Liver (tissue), 9 donors: ENCODE data around the gene PLSCR3. TPM values are rescaled to one million over a fixed set of nuclear protein-coding genes. Genes with fewer than 3 reads are reported as not detected.
"Not testable (repeated sequence)": the region's sequence is repeated elsewhere in the genome, so short reads cannot be mapped to it uniquely, and the experiment has no call there.

Experiments used
- DNase-seq: peaks from one replicate; pipeline ENCODE4 v3.0.0-alpha.2; 2017; ENCODE audit warnings: low spot score
- H3K27ac ChIP-seq, 2 donors: one replicate each; pipeline ENCODE4 v1.7.0; 2013; ENCODE audit warnings: inconsistent platforms in 2 of 2, low read length in 2 of 2, control low read depth in 1 of 2, low read depth in 1 of 2, mild to moderate bottlenecking in 1 of 2
- H3K27me3 ChIP-seq, 4 donors: one replicate each; pipeline versions ENCODE4 v1.6.1 to v1.7.0; 2013; ENCODE audit warnings: low read length in 3 of 4, inconsistent platforms in 1 of 4, mild to moderate bottlenecking in 1 of 4, moderate library complexity in 1 of 4; ENCODE audit not compliant: control insufficient read depth in 4 of 4, insufficient read depth in 4 of 4
- H3K36me3 ChIP-seq, 4 donors: one replicate each; pipeline versions ENCODE4 v1.6.1 to v1.7.0; 2013; ENCODE audit warnings: low read length in 3 of 4, mild to moderate bottlenecking in 3 of 4, low read depth in 1 of 4, moderate library complexity in 1 of 4; ENCODE audit not compliant: control insufficient read depth in 4 of 4, insufficient read depth in 3 of 4
- H3K4me1 ChIP-seq, 4 donors: one replicate each; pipeline versions ENCODE4 v1.6.1 to v1.7.0; 2013; ENCODE audit warnings: low read length in 3 of 4, mild to moderate bottlenecking in 3 of 4, moderate library complexity in 1 of 4; ENCODE audit not compliant: control insufficient read depth in 4 of 4, insufficient read depth in 4 of 4
- H3K4me3 ChIP-seq, 3 donors: one replicate each; pipeline versions ENCODE4 v1.6.1 to v1.7.0; 2013; ENCODE audit warnings: low read length in 3 of 3, control low read depth in 1 of 3, low read depth in 1 of 3, mild to moderate bottlenecking in 1 of 3
- H3K9ac ChIP-seq, 2 donors: one replicate each; pipeline ENCODE4 v1.7.0; 2013; ENCODE audit warnings: low read length in 2 of 2, mild to moderate bottlenecking in 2 of 2, moderate library complexity in 2 of 2, control low read depth in 1 of 2, low read depth in 1 of 2
- H3K9me3 ChIP-seq, 4 donors: one replicate each; pipeline versions ENCODE4 v1.6.1 to v1.7.0; 2013; ENCODE audit warnings: low read length in 3 of 4; ENCODE audit not compliant: control insufficient read depth in 4 of 4
- EGR1 ChIP-seq, 2 donors: IDR thresholded peaks; 2 replicates each; pipeline ENCODE4 v1.6.1; 2016 to 2018; ENCODE audit warnings: antibody characterized with exemption in 2 of 2, low read depth in 2 of 2
- FOXA1 ChIP-seq: IDR thresholded peaks from 2 replicates; pipeline ENCODE4 v1.6.1; 2016; ENCODE audit warnings: antibody characterized with exemption
- FOXA2 ChIP-seq: IDR thresholded peaks from 2 replicates; pipeline ENCODE4 v1.6.1; 2016; ENCODE audit warnings: antibody characterized with exemption
- HNF4G ChIP-seq: IDR thresholded peaks from 2 replicates; pipeline ENCODE4 v1.6.1; 2016; ENCODE audit warnings: antibody characterized with exemption
- JUND ChIP-seq, 2 donors: IDR thresholded peaks; 2 replicates each; pipeline ENCODE4 v1.6.1; 2016; ENCODE audit warnings: antibody characterized with exemption in 2 of 2
- YY1 ChIP-seq: IDR thresholded peaks from 2 replicates; pipeline ENCODE4 v1.6.1; 2016; ENCODE audit warnings: antibody characterized with exemption, mild to moderate bottlenecking
- WGBS: extraction: QIAGEN DNeasy Blood & Tissue Kit; methylation state at CpG from one replicate; pipeline ENCODE4 v1.1.7; 2013; 5-methylcytosine and 5-hydroxymethylcytosine counted together
- polyA plus RNA-seq, 2 donors: library from polyadenylated mRNA; stranded (reverse) in 1 of 2; unstranded in 1 of 2; fragments of 200-250 nt in 1 of 2; fragments of >200 nt in 1 of 2; fragmentation: Nextera tagmentation in 1 of 2; extraction: Ambion mirVana in 1 of 2; gene quantifications; one replicate each; pipeline versions ENCODE4 v1.2.1 to v1.2.3, GENCODE V29; 2013 to 2015
- total RNA-seq, 2 donors: library from RNA; depleted of rRNA; stranded (reverse); fragments of >200 nt; gene quantifications; one replicate each; pipeline ENCODE4 v1.2.3, GENCODE V29; 2014
- TF ChIP-seq, protein P1 (sequence below): IDR thresholded peaks from 2 replicates; pipeline ENCODE4 v1.6.1; 2016; ENCODE audit warnings: antibody characterized with exemption, mild to moderate bottlenecking
- TF ChIP-seq, protein P2 (sequence below): IDR thresholded peaks from 2 replicates; pipeline ENCODE4 v1.6.1; 2016; ENCODE audit warnings: antibody characterized with exemption
- donor health status: healthy.
- donor health status: healthy.
- donor health status: healthy.
- donor health status: healthy.
- donor health status: healthy.

Gene PLSCR3
- total and polyA plus RNA-seq, 4 donors, result 2.8 to 10.9 (median 4.1) TPM

DNA sequence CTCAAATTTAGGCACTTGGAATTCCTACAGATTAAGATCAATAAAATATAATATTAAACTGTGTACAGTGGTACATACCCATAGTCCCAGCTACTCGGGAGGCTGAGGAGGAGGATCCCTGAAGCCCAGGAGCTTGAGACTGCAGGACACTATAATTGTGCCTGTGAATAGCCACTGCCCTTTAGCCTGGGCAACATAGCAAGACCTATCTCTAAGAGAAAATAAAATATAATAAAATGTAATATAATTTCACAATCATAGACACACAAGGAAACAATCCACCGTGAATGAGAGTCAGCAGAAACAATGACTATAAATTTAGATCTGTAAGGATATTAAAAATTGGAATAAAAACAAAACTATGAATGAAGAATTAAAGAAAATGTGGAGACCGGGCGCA, 23.5 kb downstream of the PLSCR3 start:
- no peaks in the 10 kb centered on the region for H3K36me3 ChIP-seq
- no peak overlapping the region for H3K27ac ChIP-seq
- WGBS, result 85% methylated on average over 4 of the region's 4 CpGs
- H3K9me3 ChIP-seq, result no peaks in the 10 kb centered on the region
- no peak for TF ChIP-seq JUND (IDR thresholded peaks at IDR 0.05)
- TF ChIP-seq YY1, result no peak
- TF ChIP-seq EGR1 (IDR thresholded peaks at IDR 0.05; ENCODE audit: low read depth in 2 of 2), result no peak
- no peak for DNase-seq
- no peak overlapping the region for H3K4me3 ChIP-seq
- no peaks in the 10 kb centered on the region for H3K27me3 ChIP-seq
- H3K4me1 ChIP-seq, result no peaks in the 10 kb centered on the region
- H3K9ac ChIP-seq, result no peak overlapping the region

DNA sequence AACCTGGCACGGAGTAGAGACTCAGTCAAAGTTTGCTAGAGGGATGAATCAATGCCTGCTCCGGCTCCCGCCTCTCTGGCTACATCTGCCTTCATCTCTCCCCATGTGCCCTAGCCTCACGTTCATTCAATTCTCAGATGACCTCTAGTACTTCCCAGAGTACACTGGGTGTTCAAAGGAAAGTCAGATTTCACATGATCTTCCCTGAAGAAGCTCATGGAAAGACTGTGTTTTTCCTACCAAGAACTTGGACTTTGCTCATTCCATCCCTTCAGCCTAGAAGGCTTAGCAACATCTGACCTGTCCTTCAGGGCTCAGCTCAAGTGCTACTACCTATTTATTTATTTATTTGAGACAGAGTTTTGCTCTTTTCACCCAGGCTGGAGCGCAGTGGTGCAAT, 24.5 kb downstream of the PLSCR3 start:
- TF ChIP-seq HNF4G (no peak), FOXA2 (no peak), JUND (IDR thresholded peaks at IDR 0.05) (no peak)
- TF ChIP-seq, protein P1, sequence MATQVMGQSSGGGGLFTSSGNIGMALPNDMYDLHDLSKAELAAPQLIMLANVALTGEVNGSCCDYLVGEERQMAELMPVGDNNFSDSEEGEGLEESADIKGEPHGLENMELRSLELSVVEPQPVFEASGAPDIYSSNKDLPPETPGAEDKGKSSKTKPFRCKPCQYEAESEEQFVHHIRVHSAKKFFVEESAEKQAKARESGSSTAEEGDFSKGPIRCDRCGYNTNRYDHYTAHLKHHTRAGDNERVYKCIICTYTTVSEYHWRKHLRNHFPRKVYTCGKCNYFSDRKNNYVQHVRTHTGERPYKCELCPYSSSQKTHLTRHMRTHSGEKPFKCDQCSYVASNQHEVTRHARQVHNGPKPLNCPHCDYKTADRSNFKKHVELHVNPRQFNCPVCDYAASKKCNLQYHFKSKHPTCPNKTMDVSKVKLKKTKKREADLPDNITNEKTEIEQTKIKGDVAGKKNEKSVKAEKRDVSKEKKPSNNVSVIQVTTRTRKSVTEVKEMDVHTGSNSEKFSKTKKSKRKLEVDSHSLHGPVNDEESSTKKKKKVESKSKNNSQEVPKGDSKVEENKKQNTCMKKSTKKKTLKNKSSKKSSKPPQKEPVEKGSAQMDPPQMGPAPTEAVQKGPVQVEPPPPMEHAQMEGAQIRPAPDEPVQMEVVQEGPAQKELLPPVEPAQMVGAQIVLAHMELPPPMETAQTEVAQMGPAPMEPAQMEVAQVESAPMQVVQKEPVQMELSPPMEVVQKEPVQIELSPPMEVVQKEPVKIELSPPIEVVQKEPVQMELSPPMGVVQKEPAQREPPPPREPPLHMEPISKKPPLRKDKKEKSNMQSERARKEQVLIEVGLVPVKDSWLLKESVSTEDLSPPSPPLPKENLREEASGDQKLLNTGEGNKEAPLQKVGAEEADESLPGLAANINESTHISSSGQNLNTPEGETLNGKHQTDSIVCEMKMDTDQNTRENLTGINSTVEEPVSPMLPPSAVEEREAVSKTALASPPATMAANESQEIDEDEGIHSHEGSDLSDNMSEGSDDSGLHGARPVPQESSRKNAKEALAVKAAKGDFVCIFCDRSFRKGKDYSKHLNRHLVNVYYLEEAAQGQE, result no peak
- Histone ChIP-seq H3K9me3 (no peaks in the 10 kb centered on the region), H3K36me3 (no peaks in the 10 kb centered on the region), H3K27ac (no peak overlapping the region), H3K27me3 (no peaks in the 10 kb centered on the region), H3K4me3 (no peak overlapping the region), H3K9ac (no peak overlapping the region), H3K4me1 (no peaks in the 10 kb centered on the region)
- DNase-seq, result no peak
- WGBS, result 69% methylated on average over 5 of the region's 5 CpGs

DNA sequence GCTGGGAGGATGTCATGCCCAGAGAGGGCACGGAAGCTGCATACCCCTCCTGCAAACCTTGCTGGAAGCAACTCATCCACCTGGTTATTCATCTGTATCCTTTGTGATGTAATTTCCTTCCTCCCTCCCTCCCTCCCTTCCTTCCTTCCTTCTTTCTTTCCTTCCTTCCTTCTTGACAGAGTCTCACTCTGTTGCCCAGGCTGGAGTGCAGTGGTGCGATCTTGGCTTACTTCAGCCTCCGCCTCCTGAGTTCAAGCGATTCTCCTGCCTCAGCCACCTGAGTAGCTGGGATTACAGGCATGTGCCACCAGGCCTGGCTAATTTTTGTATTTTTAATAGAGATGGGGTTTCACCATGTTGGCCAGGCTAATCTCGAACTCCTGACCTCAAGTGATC, 25.7 kb downstream of the PLSCR3 start:
- not testable (repeated sequence) for H3K4me3 ChIP-seq, H3K4me1 ChIP-seq, H3K36me3 ChIP-seq, DNase-seq, H3K27ac ChIP-seq, H3K9me3 ChIP-seq, H3K9ac ChIP-seq, H3K27me3 ChIP-seq
- 90% methylated on average over 5 of the region's 5 CpGs for WGBS

DNA sequence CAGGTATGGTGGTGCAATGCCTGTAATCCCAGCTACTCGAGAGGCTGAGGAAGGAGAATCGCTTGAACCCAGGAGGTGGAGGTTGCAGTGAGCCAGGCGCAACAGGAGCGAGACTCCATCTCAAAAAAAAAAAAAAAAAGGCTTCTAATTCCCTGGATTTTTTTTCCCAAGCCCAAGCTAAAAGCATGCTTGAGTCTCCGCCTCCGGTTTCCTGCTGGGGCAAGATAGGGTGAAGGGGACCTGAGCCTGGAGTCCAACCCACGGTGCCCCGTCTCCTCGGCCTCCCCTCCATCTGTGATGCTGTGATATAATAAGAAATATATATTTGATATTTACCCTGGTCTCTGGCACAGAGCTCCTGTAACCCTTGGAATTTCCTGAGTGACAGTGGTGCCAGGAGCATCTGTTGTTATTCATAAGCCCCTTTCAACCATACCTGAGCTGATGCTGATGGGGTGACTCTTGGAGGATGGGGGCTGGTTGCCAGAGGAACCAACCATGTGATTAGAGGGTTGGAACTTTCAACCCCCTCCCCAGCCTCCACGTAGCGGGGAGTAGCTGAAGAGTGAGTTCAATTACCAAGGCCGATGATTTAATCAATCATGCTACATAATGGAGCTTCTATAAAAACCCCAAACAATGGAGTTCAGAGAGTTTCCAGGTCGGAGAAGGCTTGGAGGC, 26.3 kb downstream of the PLSCR3 start:
- TF ChIP-seq FOXA1 (no peak), JUND (IDR thresholded peaks at IDR 0.05) (no peak)
- TF ChIP-seq, protein P2, sequence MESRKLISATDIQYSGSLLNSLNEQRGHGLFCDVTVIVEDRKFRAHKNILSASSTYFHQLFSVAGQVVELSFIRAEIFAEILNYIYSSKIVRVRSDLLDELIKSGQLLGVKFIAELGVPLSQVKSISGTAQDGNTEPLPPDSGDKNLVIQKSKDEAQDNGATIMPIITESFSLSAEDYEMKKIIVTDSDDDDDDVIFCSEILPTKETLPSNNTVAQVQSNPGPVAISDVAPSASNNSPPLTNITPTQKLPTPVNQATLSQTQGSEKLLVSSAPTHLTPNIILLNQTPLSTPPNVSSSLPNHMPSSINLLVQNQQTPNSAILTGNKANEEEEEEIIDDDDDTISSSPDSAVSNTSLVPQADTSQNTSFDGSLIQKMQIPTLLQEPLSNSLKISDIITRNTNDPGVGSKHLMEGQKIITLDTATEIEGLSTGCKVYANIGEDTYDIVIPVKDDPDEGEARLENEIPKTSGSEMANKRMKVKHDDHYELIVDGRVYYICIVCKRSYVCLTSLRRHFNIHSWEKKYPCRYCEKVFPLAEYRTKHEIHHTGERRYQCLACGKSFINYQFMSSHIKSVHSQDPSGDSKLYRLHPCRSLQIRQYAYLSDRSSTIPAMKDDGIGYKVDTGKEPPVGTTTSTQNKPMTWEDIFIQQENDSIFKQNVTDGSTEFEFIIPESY, result no peak
- Histone ChIP-seq H3K4me3 (no peak overlapping the region), H3K9ac (no peak overlapping the region), H3K4me1 (no peaks in the 10 kb centered on the region), H3K27me3 (no peaks in the 10 kb centered on the region), H3K36me3 (no peaks in the 10 kb centered on the region), H3K9me3 (no peaks in the 10 kb centered on the region), H3K27ac (no peak overlapping the region)
- DNase-seq, result no peak
- WGBS, result 82% methylated on average over 13 of the region's 13 CpGs
